GM18858 (cell line): ENCODE results near the gene MBNL2.
"Not testable (repeated sequence)": the region's sequence is repeated elsewhere in the genome, so short reads cannot be mapped to it uniquely, and the experiment has no call there.

Experiments
- ATAC-seq: cut with Tn5 transposase; IDR thresholded peaks from one replicate; pipeline ENCODE4 v1.9.1; 2021; ENCODE audit not compliant: unreplicated experiment

Gene MBNL2

GRCh38 chr13:97207252-97207651, 14.9 kb upstream of the MBNL2 start:
- ATAC-seq, result not testable (repeated sequence)

GRCh38 chr13:97211300-97211699, 10.8 kb upstream of the MBNL2 start:
- ATAC-seq, result no peak

GRCh38 chr13:97212004-97212403, 10.1 kb upstream of the MBNL2 start:
- no peak for ATAC-seq

- ATAC-seq, result peak; percentile 49
These were observed 9.5 kb upstream of the MBNL2 start for GRCh38 chr13:97212601-97213040.

DNA sequence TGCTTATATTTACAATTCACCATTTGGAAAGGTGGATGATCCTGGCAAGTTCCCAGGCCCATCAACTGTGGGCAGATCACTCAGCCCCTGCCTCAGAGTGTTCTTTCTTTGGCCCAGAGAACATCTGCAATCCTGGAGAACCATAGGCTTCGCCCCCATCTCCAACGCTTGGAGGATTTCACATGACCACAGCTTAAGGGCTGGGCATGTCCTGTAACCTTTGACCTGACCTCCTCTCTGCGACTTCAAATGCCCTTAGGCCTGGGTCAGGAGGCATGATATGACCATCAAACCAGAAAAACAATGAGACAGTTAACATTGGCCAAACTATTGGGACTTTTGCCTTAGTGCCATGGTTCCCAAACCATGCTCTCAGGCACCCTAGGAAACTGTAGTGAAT, 7.2 kb upstream of the MBNL2 start:
- ATAC-seq, result peak; percentile 9

DNA sequence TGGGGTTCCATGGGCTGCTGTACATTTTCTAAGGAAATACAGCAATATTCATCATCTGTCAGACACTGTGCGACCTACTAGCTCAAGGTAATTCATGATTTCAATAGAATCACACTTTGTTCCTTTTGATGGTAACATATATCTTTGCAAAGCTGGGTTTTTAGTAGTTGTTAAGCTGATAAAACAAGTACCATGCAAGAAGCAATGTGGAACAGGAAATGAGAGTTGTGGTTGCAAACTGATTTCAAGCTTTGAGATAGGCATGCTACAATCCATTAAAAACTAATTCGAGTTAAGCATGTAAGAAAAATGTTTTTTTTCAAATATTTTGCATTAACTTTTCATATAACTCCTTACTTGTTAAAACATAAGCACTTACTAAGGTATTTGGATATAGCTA, 6.8 kb upstream of the MBNL2 start:
- peak; percentile 62 for ATAC-seq

DNA sequence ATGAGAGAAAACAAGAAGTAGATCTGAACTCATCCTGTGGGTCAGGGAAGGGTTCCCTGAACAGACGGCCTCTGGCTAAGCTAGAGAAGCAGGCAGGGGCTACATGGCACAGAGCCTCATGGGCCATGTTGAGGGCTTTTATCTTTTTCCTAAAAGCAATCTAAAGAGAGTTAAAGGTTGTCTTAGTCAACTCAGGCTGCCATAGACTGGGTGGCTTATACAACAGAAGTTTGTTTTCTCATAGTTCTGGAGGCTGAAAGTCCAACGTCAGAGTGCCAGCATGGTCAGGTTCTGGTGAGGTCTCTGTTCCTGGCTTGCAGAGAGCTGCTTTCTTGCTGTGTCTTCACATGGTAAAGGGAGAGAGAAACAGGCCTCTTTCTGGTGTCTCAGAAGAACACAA, 2.9 kb upstream of the MBNL2 start:
- ATAC-seq, result no peak

DNA sequence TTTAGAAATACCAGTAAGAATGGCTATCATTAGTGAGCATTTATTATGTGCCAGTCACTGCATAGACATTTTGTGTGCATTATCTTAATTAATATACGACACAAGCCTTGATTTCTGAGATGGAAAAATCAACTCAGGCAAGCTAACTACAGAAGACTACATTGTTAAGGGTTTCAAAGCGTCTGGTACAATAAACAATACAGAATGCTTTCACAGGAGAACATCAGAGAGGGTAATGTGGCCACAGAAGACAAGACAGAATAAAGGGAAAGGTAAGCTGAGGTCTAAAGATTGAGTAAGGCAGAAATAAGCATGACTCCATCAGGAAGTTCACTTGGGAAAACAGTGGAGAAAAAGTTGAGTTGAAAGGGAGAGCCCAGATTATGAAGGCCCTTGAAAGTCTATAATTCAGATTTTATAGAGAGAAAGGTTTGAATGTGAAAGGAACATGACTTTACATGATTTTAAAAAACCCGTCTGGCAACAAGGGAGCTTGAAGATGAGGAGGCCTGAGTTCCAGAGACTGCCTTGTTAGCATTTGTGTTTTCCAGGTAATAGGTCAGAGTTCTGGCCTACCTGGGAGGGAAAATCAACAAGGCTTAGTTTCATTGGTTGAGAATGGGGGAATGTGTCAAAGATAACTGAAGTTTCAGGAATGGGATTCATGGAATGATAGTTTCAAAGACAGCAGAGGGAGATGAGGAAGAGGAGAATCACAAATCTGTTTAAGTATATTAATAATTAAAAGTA, 1.8 kb upstream of the MBNL2 start:
- ATAC-seq, result no peak

DNA sequence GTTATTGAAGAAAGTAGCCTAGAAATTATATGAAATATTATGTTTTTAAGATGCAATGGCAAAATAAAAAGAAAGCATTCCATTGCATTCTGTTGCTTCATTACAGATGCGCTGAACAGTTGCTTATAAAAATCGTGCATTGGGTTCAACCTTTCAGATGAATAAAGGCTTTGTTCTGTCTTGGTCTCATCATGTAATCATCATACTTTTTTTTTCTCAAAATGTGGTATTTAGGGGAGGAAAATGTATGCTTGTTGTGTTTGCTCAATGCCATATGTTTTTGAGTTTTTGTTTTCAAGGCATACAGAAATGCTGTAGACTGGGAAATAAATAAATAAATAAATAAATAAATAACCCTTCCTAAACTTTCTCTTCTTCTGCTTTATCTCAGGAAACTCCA, 1.1 kb upstream of the MBNL2 start:
- ATAC-seq, result no peak

DNA sequence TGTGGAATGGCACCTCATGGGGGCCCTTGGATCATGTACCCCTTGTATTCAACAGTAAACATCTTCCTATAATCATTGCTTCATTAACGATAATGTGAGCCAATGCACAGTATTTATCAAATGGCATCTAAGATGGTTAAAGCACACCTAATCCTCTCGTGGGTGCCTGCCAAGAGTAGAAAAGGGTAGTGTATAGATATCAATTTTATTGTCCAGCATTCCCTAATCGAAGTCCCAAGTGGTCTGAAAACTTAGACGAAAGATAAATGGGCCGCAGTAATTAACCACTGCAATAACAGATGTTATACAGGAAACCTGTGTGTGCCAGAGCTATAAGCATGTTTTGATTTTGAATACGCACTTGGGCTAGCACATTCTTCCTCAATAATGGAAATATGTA, 667 bp upstream of the MBNL2 start:
- ATAC-seq, result no peak

GRCh38 chr13:97223037-97223710, 1.0 kb downstream of the MBNL2 start:
- no peak for ATAC-seq

DNA sequence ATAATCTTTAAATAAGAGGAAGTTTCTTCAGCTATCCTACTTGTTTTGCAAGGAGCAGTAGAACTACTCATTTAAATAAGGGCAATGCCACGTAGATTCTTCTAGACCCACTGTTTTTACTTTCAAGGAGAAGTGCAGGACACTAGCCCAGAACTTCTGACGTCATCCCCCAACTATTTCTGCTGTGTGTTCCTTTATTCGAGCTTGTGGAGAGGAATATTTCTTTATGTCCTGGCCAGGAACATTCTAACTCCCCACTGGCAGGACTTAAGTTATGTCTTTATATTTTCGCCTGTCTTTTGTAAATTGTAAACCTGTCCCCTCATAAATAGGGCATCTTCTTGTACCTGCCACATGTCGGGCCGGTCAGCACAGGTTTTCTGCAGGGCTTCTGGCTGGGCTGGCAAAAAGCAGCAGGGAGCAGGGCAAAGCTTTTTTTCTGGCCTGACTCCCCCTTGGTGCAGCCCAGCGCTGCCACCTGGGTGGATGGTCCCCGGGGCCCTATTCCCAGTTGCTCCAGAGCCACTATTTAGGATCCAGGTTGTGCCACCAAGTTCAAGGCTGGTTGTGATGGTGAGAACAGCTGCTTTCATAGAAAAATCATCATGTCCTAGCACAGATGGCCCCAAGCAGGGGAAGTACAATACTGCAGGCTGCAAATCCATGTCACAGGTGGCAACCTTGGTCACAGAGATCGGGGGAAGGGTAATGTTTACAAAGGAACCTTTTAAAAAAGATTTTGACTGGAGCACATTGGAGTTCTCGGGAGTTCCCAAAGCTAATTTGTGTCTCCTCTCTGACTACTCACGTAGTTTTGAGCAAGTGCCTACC, 1.8 kb downstream of the MBNL2 start:
- no peak for ATAC-seq

DNA sequence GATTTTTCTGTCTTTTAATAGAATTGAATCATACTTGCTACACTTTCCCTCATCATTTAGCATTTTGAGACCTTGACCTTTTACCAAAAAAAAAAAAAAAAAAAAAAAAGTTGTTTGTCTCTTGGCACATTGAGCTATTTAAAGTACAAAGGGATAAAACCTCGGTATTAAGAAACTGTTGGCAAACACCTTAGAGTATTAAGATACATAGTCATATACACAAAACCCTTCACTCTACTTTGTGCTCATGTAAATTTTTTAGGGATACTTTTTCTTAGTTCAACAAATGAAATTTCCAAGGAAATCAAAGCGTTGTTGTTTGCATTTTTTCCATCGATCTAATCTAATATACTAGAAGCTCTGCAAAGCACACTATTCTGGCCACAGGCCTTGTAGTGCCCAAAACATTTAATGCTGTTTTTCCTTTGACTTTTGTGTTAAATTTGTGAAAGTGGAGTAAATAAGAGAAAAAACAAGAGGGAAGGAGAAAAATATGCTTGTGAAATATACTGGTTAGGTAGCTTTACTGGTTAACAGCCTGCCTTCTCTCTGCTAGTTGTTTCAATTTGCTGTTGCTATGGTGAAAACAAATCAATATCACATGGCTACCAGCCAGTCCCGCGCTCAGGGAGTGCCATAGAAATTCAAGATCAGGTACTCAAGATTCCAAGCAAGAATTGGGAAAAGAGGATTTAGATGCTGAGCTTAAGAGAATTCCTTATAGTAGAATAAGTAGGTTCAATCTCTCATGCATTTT, 2.6 kb downstream of the MBNL2 start:
- ATAC-seq, result no peak

DNA sequence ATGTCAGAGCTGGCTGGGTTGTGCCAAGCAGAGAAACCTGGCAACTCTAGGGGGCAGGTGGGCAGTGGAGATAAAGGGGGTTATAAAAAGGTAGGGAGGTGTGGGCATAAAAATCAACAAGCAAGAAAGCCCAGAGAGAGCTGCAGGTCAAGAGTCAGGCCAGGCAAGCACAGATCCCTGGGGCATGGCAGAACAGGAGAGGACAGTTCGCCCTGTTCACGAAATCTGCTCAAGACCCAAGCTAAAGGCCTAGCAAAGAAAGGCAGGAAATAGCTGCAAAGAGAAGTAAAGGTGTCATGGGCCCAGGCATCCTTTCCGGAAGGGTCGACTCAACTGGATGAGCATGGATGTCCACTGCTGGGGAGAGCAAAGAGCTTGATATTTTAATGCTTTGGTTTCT, 3.4 kb downstream of the MBNL2 start:
- no peak for ATAC-seq

- ATAC-seq, result no peak
These were observed 3.9 kb downstream of the MBNL2 start for GRCh38 chr13:97226013-97226412.

- ATAC-seq, result peak; percentile 45
These were observed 4.9 kb downstream of the MBNL2 start for GRCh38 chr13:97226788-97227627.

GRCh38 chr13:97228850-97229521, 6.9 kb downstream of the MBNL2 start:
- ATAC-seq, result no peak

DNA sequence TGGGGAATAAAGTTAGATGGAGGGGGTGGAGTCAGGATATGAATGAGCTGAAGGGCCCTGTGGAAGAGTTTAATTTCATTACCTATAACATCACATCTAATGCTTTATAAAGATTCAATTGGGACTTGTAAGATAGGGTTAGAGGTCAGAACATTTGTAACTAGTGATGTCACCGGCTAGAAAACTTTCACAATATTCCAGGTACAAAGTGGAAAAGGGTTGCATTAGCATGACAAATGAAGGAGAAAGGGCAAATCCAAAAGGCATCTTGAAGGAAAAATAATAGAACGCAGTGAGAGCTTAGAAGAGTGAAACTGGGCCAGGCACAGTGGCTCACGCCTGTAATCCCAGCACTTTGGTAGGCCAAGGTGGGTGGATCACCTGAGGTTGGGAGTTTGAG, 7.6 kb downstream of the MBNL2 start:
- ATAC-seq, result no peak

- ATAC-seq, result no peak
These were observed 9.1 kb downstream of the MBNL2 start for GRCh38 chr13:97231118-97231828.
